Gastroesophageal sphincter (tissue), 3 donors: Measurements from ENCODE around the gene FRMPD4.

Experiments used
- POLR2A ChIP-seq, 2 donors: fragments of 450-650 bp; IDR thresholded peaks; one replicate each; pipeline ENCODE4 v1.6.1; 2017; ENCODE audit warnings: antibody characterized with exemption in 2 of 2, mild to moderate bottlenecking in 2 of 2, moderate library complexity in 1 of 2
- POLR2AphosphoS5 ChIP-seq: sonication (generic); formaldehyde crosslinking; IDR thresholded peaks from one replicate; pipeline ENCODE4 v1.6.1; 2017; ENCODE audit warnings: antibody characterized with exemption
- TF ChIP-seq, protein P1 (sequence below), 4 experiments: fragments of 200-600 bp in 2 of 4; fragments of 450-650 bp in 2 of 4; sonication (generic) in 1 of 4; IDR thresholded peaks; one replicate each; pipeline ENCODE4 v1.5.1; 2017 to 2019; ENCODE audit warnings: antibody characterized with exemption in 4 of 4, mild to moderate bottlenecking in 2 of 4, moderate library complexity in 2 of 4

DNA sequence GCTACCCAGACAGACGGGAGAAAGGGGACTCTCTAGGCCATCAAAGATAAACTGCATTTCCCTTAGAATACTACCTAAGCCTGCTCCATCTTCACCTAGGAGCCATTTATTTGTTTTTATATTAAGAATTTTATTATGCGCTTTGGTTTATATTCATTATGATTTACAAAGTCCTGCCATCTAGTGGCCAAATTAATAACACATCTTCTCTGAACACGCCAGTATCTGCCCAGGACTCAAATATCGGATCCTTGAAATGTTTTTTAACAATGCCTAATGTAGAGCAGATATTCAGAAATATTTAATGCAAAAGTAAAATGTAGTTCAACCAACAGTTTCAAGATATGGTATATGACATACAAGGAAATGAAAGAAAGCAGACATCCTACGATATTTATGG lies 632.2 kb downstream of the FRMPD4 start:
- TF ChIP-seq, protein P1, sequence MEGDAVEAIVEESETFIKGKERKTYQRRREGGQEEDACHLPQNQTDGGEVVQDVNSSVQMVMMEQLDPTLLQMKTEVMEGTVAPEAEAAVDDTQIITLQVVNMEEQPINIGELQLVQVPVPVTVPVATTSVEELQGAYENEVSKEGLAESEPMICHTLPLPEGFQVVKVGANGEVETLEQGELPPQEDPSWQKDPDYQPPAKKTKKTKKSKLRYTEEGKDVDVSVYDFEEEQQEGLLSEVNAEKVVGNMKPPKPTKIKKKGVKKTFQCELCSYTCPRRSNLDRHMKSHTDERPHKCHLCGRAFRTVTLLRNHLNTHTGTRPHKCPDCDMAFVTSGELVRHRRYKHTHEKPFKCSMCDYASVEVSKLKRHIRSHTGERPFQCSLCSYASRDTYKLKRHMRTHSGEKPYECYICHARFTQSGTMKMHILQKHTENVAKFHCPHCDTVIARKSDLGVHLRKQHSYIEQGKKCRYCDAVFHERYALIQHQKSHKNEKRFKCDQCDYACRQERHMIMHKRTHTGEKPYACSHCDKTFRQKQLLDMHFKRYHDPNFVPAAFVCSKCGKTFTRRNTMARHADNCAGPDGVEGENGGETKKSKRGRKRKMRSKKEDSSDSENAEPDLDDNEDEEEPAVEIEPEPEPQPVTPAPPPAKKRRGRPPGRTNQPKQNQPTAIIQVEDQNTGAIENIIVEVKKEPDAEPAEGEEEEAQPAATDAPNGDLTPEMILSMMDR (IDR thresholded peaks at IDR 0.05): peak; percentile 24 to 65 (median 28)
- TF ChIP-seq POLR2AphosphoS5: no peak
- TF ChIP-seq POLR2A (IDR thresholded peaks at IDR 0.05): no peak
